IMR-90 (cell line): ENCODE data around the gene GIPC3. TPM values are rescaled to one million over a fixed set of nuclear protein-coding genes. Genes with fewer than 3 reads are reported as not detected.

Experiments used
- ATAC-seq: fragments of 200-7000 bp; cut with Tn5 transposase; 2 replicates; pipeline ENCODE4 v1.9.1; 2020; ENCODE audit warnings: low read depth, mild to moderate bottlenecking, moderate library complexity
- BruUV-seq: library from RNA; stranded (reverse); fragments of 400-500 nt; replicated peaks from 2 replicates; lab custom pipeline; 2021; lab: Mats Ljungman, UMichigan
- CTCF ChIA-PET: fragments of 300-600 bp; formaldehyde crosslinking; extraction: SDS; loops from one replicate; lab custom pipeline; 2021; ENCODE audit warnings: antibody characterized with exemption; lab: Yijun Ruan, JAX
- POLR2A ChIA-PET: fragments of 300-600 bp; sonication (Branson Sonifier 250); formaldehyde crosslinking; loops from one replicate; lab custom pipeline; 2022; ENCODE audit warnings: antibody characterized with exemption; ENCODE audit not compliant: unreplicated experiment; lab: Charles Lee
- DNase-seq: peaks from one replicate; pipeline ENCODE4 v3.0.0; 2013
- H2AFZ ChIP-seq: replicated peaks from 2 replicates; pipeline ENCODE3; 2013; ENCODE audit warnings: low read length, mild to moderate bottlenecking; ENCODE audit not compliant: poor library complexity
- H2AK5ac ChIP-seq: 2 replicates; pipeline ENCODE4 v1.6.1; 2013; ENCODE audit warnings: low read depth, low read length, inconsistent platforms
- H2AK9ac ChIP-seq: replicated peaks from 2 replicates; pipeline ENCODE3; 2013; ENCODE audit warnings: mild to moderate bottlenecking, low read depth, low read length, moderate library complexity; ENCODE audit not compliant: poor library complexity
- H2BK120ac ChIP-seq: 2 replicates; pipeline ENCODE4 v1.6.1; 2013; ENCODE audit warnings: low read depth, low read length, inconsistent platforms
- H2BK15ac ChIP-seq: 3 replicates; pipeline ENCODE4 v1.6.1; 2013; ENCODE audit warnings: low read depth, low read length, inconsistent platforms
- H2BK20ac ChIP-seq: 2 replicates; pipeline ENCODE4 v1.6.1; 2013; ENCODE audit warnings: low read depth, mild to moderate bottlenecking, inconsistent platforms, low read length, moderate library complexity
- H2BK5ac ChIP-seq: 2 replicates; pipeline ENCODE4 v1.6.1; 2013; ENCODE audit warnings: mild to moderate bottlenecking, low read depth, low read length, inconsistent platforms; ENCODE audit not compliant: poor library complexity, severe bottlenecking
- H3K14ac ChIP-seq: replicated peaks from 2 replicates; pipeline ENCODE4 v1.6.1; 2013; ENCODE audit warnings: low read depth, low read length, inconsistent platforms
- H3K18ac ChIP-seq: 2 replicates; pipeline ENCODE4 v1.6.1; 2013; ENCODE audit warnings: low read depth, low read length, control low read depth
- H3K23ac ChIP-seq: 2 replicates; pipeline ENCODE4 v1.6.1; 2013; ENCODE audit warnings: low read depth, low read length, inconsistent platforms
- H3K27ac ChIP-seq: 2 replicates; pipeline ENCODE4 v1.5.1; 2013; ENCODE audit warnings: mild to moderate bottlenecking, control low read depth, low read length; ENCODE audit not compliant: insufficient read depth
- H3K27me3 ChIP-seq: 2 replicates; pipeline ENCODE4 v1.6.1; 2013; ENCODE audit warnings: low read length; ENCODE audit not compliant: control insufficient read depth, insufficient read depth
- H3K36me3 ChIP-seq: 2 replicates; pipeline ENCODE4 v1.6.1; 2013; ENCODE audit warnings: low read length, mixed read lengths; ENCODE audit not compliant: control insufficient read depth, insufficient read depth
- H3K4ac ChIP-seq: 2 replicates; pipeline ENCODE4 v1.6.1; 2013; ENCODE audit warnings: low read depth, low read length, inconsistent platforms
- H3K4me1 ChIP-seq: 2 replicates; pipeline ENCODE4 v1.6.1; 2013; ENCODE audit warnings: low read length, mixed read lengths; ENCODE audit not compliant: control insufficient read depth, insufficient read depth
- H3K4me2 ChIP-seq: 2 replicates; pipeline ENCODE4 v1.6.1; 2013; ENCODE audit warnings: low read depth, mild to moderate bottlenecking, control low read depth, low read length, moderate library complexity
- H3K4me3 ChIP-seq: 2 replicates; pipeline ENCODE4 v1.5.1; 2013; ENCODE audit warnings: low read depth, mild to moderate bottlenecking, control low read depth, low read length, moderate library complexity; ENCODE audit not compliant: insufficient read depth
- H3K56ac ChIP-seq: 2 replicates; pipeline ENCODE4 v1.6.1; 2013; ENCODE audit warnings: low read length, inconsistent platforms; ENCODE audit not compliant: insufficient read depth; ENCODE audit errors: extremely low read depth
- H3K79me1 ChIP-seq, 2 experiments: 2 replicates each; pipeline ENCODE4 v1.6.1; 2013; ENCODE audit warnings: low read length in 2 of 2, inconsistent platforms in 1 of 2, low read depth in 1 of 2
- H3K9ac ChIP-seq: 2 replicates; pipeline ENCODE4 v1.6.1; 2013; ENCODE audit warnings: low read depth, low read length, control low read depth
- H3K9me1 ChIP-seq: 2 replicates; pipeline ENCODE4 v1.6.1; 2013; ENCODE audit warnings: low read length, inconsistent platforms; ENCODE audit not compliant: insufficient read depth
- H3K9me3 ChIP-seq: 2 replicates; pipeline ENCODE4 v1.6.1; 2013; ENCODE audit warnings: low read length; ENCODE audit not compliant: control insufficient read depth, insufficient read depth
- H4K20me1 ChIP-seq: 2 replicates; pipeline ENCODE4 v1.6.1; 2013; ENCODE audit warnings: low read length, inconsistent platforms; ENCODE audit not compliant: insufficient read depth
- H4K5ac ChIP-seq: 2 replicates; pipeline ENCODE4 v1.6.1; 2013; ENCODE audit warnings: mild to moderate bottlenecking, low read depth, low read length, control low read depth
- H4K8ac ChIP-seq, 2 experiments: 2 replicates each; pipeline ENCODE4 v1.6.1; 2013; ENCODE audit warnings: low read depth in 2 of 2, low read length in 2 of 2, control low read depth in 1 of 2, inconsistent platforms in 1 of 2
- H4K91ac ChIP-seq: 2 replicates; pipeline ENCODE4 v1.6.1; 2013; ENCODE audit warnings: low read depth, low read length, inconsistent platforms; ENCODE audit not compliant: insufficient read depth
- CHD1 ChIP-seq: IDR thresholded peaks from 2 replicates; pipeline ENCODE4 v1.6.1; 2012; ENCODE audit warnings: low read depth, low read length, improper control_type of control experiment
- FOS ChIP-seq: fragments of 150-350 bp; IDR thresholded peaks from 2 replicates; pipeline ENCODE4 v1.6.1; 2016; ENCODE audit warnings: low read depth, low read length
- NFE2L2 ChIP-seq: fragments of 150-350 bp; IDR thresholded peaks from 2 replicates; pipeline ENCODE4 v1.6.1; 2016; ENCODE audit warnings: low read depth, mild to moderate bottlenecking, low read length
- RFX5 ChIP-seq: IDR thresholded peaks from 2 replicates; pipeline ENCODE4 v1.8.0; 2012; ENCODE audit warnings: low read depth, mild to moderate bottlenecking, low read length, moderate library complexity
- SMC3 ChIP-seq: fragments of 150-350 bp; IDR thresholded peaks from 2 replicates; pipeline ENCODE4 v1.6.1; 2016; ENCODE audit warnings: low read depth, mild to moderate bottlenecking, antibody characterized with exemption, low read length, moderate library complexity
- WGBS, 2 experiments: methylation state at CpG; one replicate each; pipeline versions ENCODE4 v1.1.5 to v1.1.7; 2013; ENCODE audit warnings: missing lambda C conversion rate in 2 of 2; ENCODE audit not compliant: insufficient read length in 1 of 2; ENCODE audit errors: extremely low coverage in 2 of 2; 5-methylcytosine and 5-hydroxymethylcytosine counted together
- dilution Hi-C: fragments of 300-500 bp; cut with HindIII; formaldehyde crosslinking; loops from one replicate; pipeline ENCODE4 v1.14.3; 2018; ENCODE audit warnings: low sequenced_read_pairs; ENCODE audit not compliant: unreplicated experiment
- in situ Hi-C: fragments of 300-500 bp; cut with MboI; formaldehyde crosslinking; loops from 3 replicates; pipeline ENCODE4 v1.14.3; 2019; ENCODE audit warnings: low sequenced_read_pairs, inconsistent platforms, mixed read lengths
- intact Hi-C: fragments of 100-400 bp; cut with micrococcal nuclease; formaldehyde crosslinking; loops from 2 replicates; pipeline ENCODE4 v1.10.0; 2022
- polyA plus RNA-seq, 3 experiments: library from polyadenylated mRNA; depleted of rRNA; stranded (reverse); fragments of >200 nt; gene quantifications; 2 replicates each; pipeline ENCODE4 v1.2.3, GENCODE V29; 2012; ENCODE audit warnings: low replicate concordance in 1 of 3
- total RNA-seq: library from RNA; depleted of rRNA; stranded (reverse); fragments of >200 nt; gene quantifications from 2 replicates; pipeline ENCODE4 v1.2.3, GENCODE V29; 2012
- TF ChIP-seq, protein P1 (sequence below): fragments of 150-350 bp; IDR thresholded peaks from 2 replicates; pipeline ENCODE4 v1.6.1; 2017; ENCODE audit warnings: mild to moderate bottlenecking, antibody characterized with exemption, low read length, low read depth

Gene GIPC3
- total and polyA plus RNA-seq, 2 of the 4 experiments (the other 2 are of a cell fraction): under 0.01 to 0.36 TPM

- intact Hi-C loops: loop anchor here (5.0 kb wide), 1 partner anchor 119 kb away; the partner anchor contains the start of gene FZR1
- WGBS, 2 experiments: 0% methylated on average over 18 of the region's 21 CpGs; no CpG with 5 or more reads in 1 of the 2 experiments
- no peak overlapping the region for H2BK15ac ChIP-seq
- H4K5ac ChIP-seq: no peak overlapping the region; the same call in 1 of the 2 replicates
- H2AK5ac ChIP-seq: peak overlapping the region; percentile 57; the same call in 1 of the 2 replicates
- TF ChIP-seq CHD1: 0 out of 2 replicates have a peak, but pooled peaks have one; percentile 41
- no peak for TF ChIP-seq NFE2L2
- TF ChIP-seq, protein P1, sequence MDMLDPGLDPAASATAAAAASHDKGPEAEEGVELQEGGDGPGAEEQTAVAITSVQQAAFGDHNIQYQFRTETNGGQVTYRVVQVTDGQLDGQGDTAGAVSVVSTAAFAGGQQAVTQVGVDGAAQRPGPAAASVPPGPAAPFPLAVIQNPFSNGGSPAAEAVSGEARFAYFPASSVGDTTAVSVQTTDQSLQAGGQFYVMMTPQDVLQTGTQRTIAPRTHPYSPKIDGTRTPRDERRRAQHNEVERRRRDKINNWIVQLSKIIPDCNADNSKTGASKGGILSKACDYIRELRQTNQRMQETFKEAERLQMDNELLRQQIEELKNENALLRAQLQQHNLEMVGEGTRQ: no peak
- no peak for TF ChIP-seq RFX5
- TF ChIP-seq SMC3: no peak
- TF ChIP-seq FOS: no peak
- H2AK9ac ChIP-seq: peak overlapping the region; percentile 100
- BruUV-seq: no TSS peak
- H3K56ac ChIP-seq: peak overlapping the region; percentile 14; the same call in 1 of the 2 replicates
- dilution Hi-C loops: no loop called here
- no peak overlapping the region for H4K91ac ChIP-seq
- no peak overlapping the region for H2BK5ac ChIP-seq
- H3K36me3 ChIP-seq: peaks cover 19% of the 10 kb centered on the region; the same call in 1 of the 2 replicates
- peak overlapping the region; percentile 8; the same call in 1 of the 2 replicates for H3K23ac ChIP-seq
- CTCF ChIA-PET: no interaction called here
- peak overlapping the region in 1 of 2 experiments; percentile 100; a peak in 3 of 4 replicates for H4K8ac ChIP-seq
- H2BK120ac ChIP-seq: no peak overlapping the region
- ATAC-seq (no peak), DNase-seq (no peak)
- H2BK20ac ChIP-seq: no peak overlapping the region
- peak overlapping the region; percentile 99 for H2AFZ ChIP-seq
- no peaks in the 10 kb centered on the region for H3K27me3 ChIP-seq
- in situ Hi-C loops: no loop called here
- peak overlapping the region; percentile 91 for H3K4me3 ChIP-seq
- H3K9me3 ChIP-seq: no peaks in the 10 kb centered on the region
- H3K4me2 ChIP-seq: peak overlapping the region; percentile 99
- no peak overlapping the region for H3K18ac ChIP-seq
- POLR2A ChIA-PET: no interaction called here
- peaks cover 3% of the 10 kb centered on the region; the same call in 1 of the 2 replicates for H3K9me1 ChIP-seq
- 0 out of 2 replicates have a peak overlapping the region, but pooled peaks have one; percentile 9 for H3K14ac ChIP-seq
- H3K27ac ChIP-seq: peak overlapping the region; percentile 41; the same call in 1 of the 2 replicates
- H4K20me1 ChIP-seq: peaks cover 19% of the 10 kb centered on the region
- H3K9ac ChIP-seq: peak overlapping the region; percentile 83
- peak overlapping the region; percentile 99 for H3K4ac ChIP-seq
- peaks cover 6% of the 10 kb centered on the region; the same call in 1 of the 2 replicates for H3K4me1 ChIP-seq
- H3K79me1 ChIP-seq: peaks cover 14 to 37% of the 10 kb centered on the region in 2 experiments; a peak in 3 of 4 replicates
These were observed 40.8 kb downstream of the GIPC3 start for GRCh38 chr19:3625996-3626472.
